K562 (cell line): ENCODE data around the gene ELF2. TPM values are rescaled to one million over a fixed set of nuclear protein-coding genes. Genes with fewer than 3 reads are reported as not detected.

ENCODE experiments used
- ARID1B ChIP-seq: fragments of 450-650 bp; IDR thresholded peaks from 2 replicates; pipeline ENCODE4 v1.6.1; 2016; ENCODE audit warnings: antibody characterized with exemption, mild to moderate bottlenecking, inconsistent platforms
- BRCA1 ChIP-seq, 2 experiments: fragments of 450-650 bp in 1 of 2; sonication (generic) in 1 of 2; formaldehyde crosslinking in 1 of 2; IDR thresholded peaks; 2 replicates each; pipeline versions ENCODE4 v1.5.0 to v1.6.1; 2017 to 2020; ENCODE audit warnings: mild to moderate bottlenecking in 1 of 2, missing genetic modification reagents in 1 of 2
- CXXC5 ChIP-seq: fragments of 250-450 bp; sonication (Bioruptor Pico); IDR thresholded peaks from 2 replicates; pipeline ENCODE4 v1.8.0; 2022; ENCODE audit warnings: inconsistent platforms, mild to moderate bottlenecking, moderate library complexity
- DMBX1 ChIP-seq: fragments of 250-450 bp; sonication (Bioruptor Pico); IDR thresholded peaks from 2 replicates; pipeline ENCODE4 v1.8.0; 2022; ENCODE audit warnings: inconsistent platforms, mild to moderate bottlenecking, moderate library complexity, borderline replicate concordance
- E4F1 ChIP-seq: fragments of 250-450 bp; sonication (Bioruptor Pico); IDR thresholded peaks from 2 replicates; pipeline ENCODE4 v1.5.0; 2021; ENCODE audit warnings: mild to moderate bottlenecking, borderline replicate concordance
- HDAC1 ChIP-seq, 2 experiments: fragments of 450-650 bp; IDR thresholded peaks; 2 replicates each; pipeline ENCODE4 v1.6.1; 2016 to 2017; ENCODE audit warnings: inconsistent platforms in 1 of 2, mild to moderate bottlenecking in 1 of 2, moderate library complexity in 1 of 2
- HSF4 ChIP-seq: fragments of 250-450 bp; sonication (Bioruptor Pico); IDR thresholded peaks from 2 replicates; pipeline ENCODE4 v2.1.2; 2022; ENCODE audit warnings: mild to moderate bottlenecking, moderate library complexity, borderline replicate concordance
- LARP7 ChIP-seq: fragments of 450-650 bp; IDR thresholded peaks from 2 replicates; pipeline ENCODE4 v1.6.1; 2016
- MITF ChIP-seq: IDR thresholded peaks from 2 replicates; pipeline ENCODE4 v1.6.1; 2014; ENCODE audit warnings: antibody characterized with exemption
- NKRF ChIP-seq: fragments of 450-650 bp; IDR thresholded peaks from 2 replicates; pipeline ENCODE4 v1.6.1; 2016; ENCODE audit warnings: borderline replicate concordance
- POLR3A ChIP-seq: IDR thresholded peaks from 2 replicates; pipeline ENCODE4 v1.6.1; 2011; ENCODE audit warnings: borderline replicate concordance, mild to moderate bottlenecking, moderate library complexity; ENCODE audit not compliant: insufficient read length, insufficient read depth; ENCODE audit errors: extremely low read depth
- SP1 ChIP-seq: sonication (generic); formaldehyde crosslinking; IDR thresholded peaks from 2 replicates; pipeline ENCODE4 v1.8.1; 2022; ENCODE audit warnings: mild to moderate bottlenecking, missing genetic modification reagents
- STAT5B ChIP-seq: fragments of 250-450 bp; sonication (Bioruptor Pico); IDR thresholded peaks from 2 replicates; pipeline ENCODE4 v1.8.0; 2021; ENCODE audit warnings: mild to moderate bottlenecking, inconsistent platforms
- ZBTB43 ChIP-seq: sonication (generic); formaldehyde crosslinking; IDR thresholded peaks from 2 replicates; pipeline ENCODE4 v1.8.0; 2023; ENCODE audit warnings: mild to moderate bottlenecking, missing genetic modification reagents
- polyA plus RNA-seq, 8 experiments: library from polyadenylated mRNA; depleted of rRNA in 4 of 8; stranded (reverse) in 5 of 8; unstranded in 3 of 8; fragments of >200 nt; fragmentation: Nextera tagmentation in 2 of 8; fragmentation: Illumina TruSeq in 1 of 8; extraction: Ambion mirVana in 2 of 8; extraction: Trizol in 1 of 8; gene quantifications; 2 replicates each; pipeline versions ENCODE4 v1.2.1 to v1.2.3, GENCODE V29; 2011 to 2014; ENCODE audit warnings: inconsistent platforms in 1 of 8, missing spikeins in 1 of 8
- total RNA-seq, 7 experiments: library from RNA; depleted of rRNA in 6 of 7; stranded (reverse); fragments of >200 nt in 6 of 7; fragmentation: Illumina TruSeq in 2 of 7; extraction: Trizol in 2 of 7; gene quantifications; 2 replicates each; pipeline versions ENCODE4 v1.2.1 to v1.2.3, GENCODE V29; 2011 to 2021; ENCODE audit warnings: low replicate concordance in 1 of 7

Gene ELF2
- total and polyA plus RNA-seq, 9 of the 15 experiments (the other 6 are each of a cell fraction or from before 2014, with no cell fraction given): 9.4 to 58.7 (median 41.6) TPM

- TF ChIP-seq MITF (no peak), NKRF (peak; percentile 45), ARID1B (peak; percentile 54; the same call in 1 of the 2 replicates), E4F1 (CRISPR knock-in tag) (no peak), DMBX1 (peak; percentile 12; the same call in 1 of the 2 replicates), POLR3A (no peak), HDAC1 (IDR thresholded peaks at IDR 0.05) (0 out of 4 replicates have a peak, but pooled peaks of 1 of the 2 experiments have one; percentile 69), CXXC5 (CRISPR knock-in tag) (peak; percentile 72), ZBTB43 (CRISPR knock-in tag) (no peak), BRCA1 (IDR thresholded peaks at IDR 0.05) (no peak), BRCA1 (CRISPR knock-in tag; IDR thresholded peaks at IDR 0.05) (no peak), SP1 (CRISPR knock-in tag) (peak; percentile 64), HSF4 (CRISPR knock-in tag) (no peak), LARP7 (no peak), STAT5B (CRISPR knock-in tag) (no peak)
Measured at GRCh38 chr4:139176302-139177048, 543 bp downstream of the ELF2 start (continued).
